Measurements from ENCODE around the gene PXT1.
"Not testable (repeated sequence)": the region's sequence is repeated elsewhere in the genome, so short reads cannot be mapped to it uniquely, and the experiment has no call there.

The PXT1 gene

GRCh38 chr6:36442671-36443470, at the start of gene PXT1, which contains the start of gene KCTD20:
Gene PXT1, minus strand, starts transcription at chr6:36442854. Its CDS starts 16,772 bp downstream, at chr6:36426082.
Gene KCTD20, plus strand, starts transcription at chr6:36443000. Its CDS starts 27,098 bp downstream, at chr6:36470098.
- peak; percentile 69 to 79 for DNase-seq (ENCODE audit: low read depth in 1 of 2, low spot score in 1 of 2)

- DNase-seq (ENCODE audit: low read depth in 1 of 2, low spot score in 1 of 2), result no peak
Observed at GRCh38 chr6:36492092-36492491, 49.4 kb upstream of the PXT1 start.

- no peak for DNase-seq (ENCODE audit: low read depth in 1 of 2, low spot score in 1 of 2)
Observed at GRCh38 chr6:36491378-36491965, 48.8 kb upstream of the PXT1 start.

- no peak for DNase-seq (ENCODE audit: low read depth in 1 of 2, low spot score in 1 of 2)
Observed at GRCh38 chr6:36489426-36489825, 46.8 kb upstream of the PXT1 start.

GRCh38 chr6:36488221-36488620, 45.6 kb upstream of the PXT1 start:
- DNase-seq (ENCODE audit: low read depth in 1 of 2, low spot score in 1 of 2), result no peak

GRCh38 chr6:36487698-36488097, 45.0 kb upstream of the PXT1 start:
- no peak for DNase-seq (ENCODE audit: low read depth in 1 of 2, low spot score in 1 of 2)

- DNase-seq (ENCODE audit: low read depth in 1 of 2, low spot score in 1 of 2), result no peak
Observed at GRCh38 chr6:36484736-36485135, 42.1 kb upstream of the PXT1 start.

GRCh38 chr6:36483326-36483725, 40.7 kb upstream of the PXT1 start:
- not testable (repeated sequence) for DNase-seq (ENCODE audit: low read depth in 1 of 2, low spot score in 1 of 2)

GRCh38 chr6:36479256-36479655, 36.6 kb upstream of the PXT1 start:
- DNase-seq (ENCODE audit: low read depth in 1 of 2, low spot score in 1 of 2), result no peak

- DNase-seq (ENCODE audit: low read depth in 1 of 2, low spot score in 1 of 2), result no peak
Observed at GRCh38 chr6:36478051-36478526, 35.4 kb upstream of the PXT1 start.

GRCh38 chr6:36469946-36470345, 27.3 kb upstream of the PXT1 start:
- no peak for DNase-seq (ENCODE audit: low read depth in 1 of 2, low spot score in 1 of 2)

GRCh38 chr6:36469148-36469661, 26.6 kb upstream of the PXT1 start:
- no peak for DNase-seq (ENCODE audit: low read depth in 1 of 2, low spot score in 1 of 2)

GRCh38 chr6:36467625-36468024, 25.0 kb upstream of the PXT1 start:
- DNase-seq (ENCODE audit: low read depth in 1 of 2, low spot score in 1 of 2), result no peak

GRCh38 chr6:36464233-36464632, 21.6 kb upstream of the PXT1 start:
- no peak for DNase-seq (ENCODE audit: low read depth in 1 of 2, low spot score in 1 of 2)

- DNase-seq (ENCODE audit: low read depth in 1 of 2, low spot score in 1 of 2), result no peak
Observed at GRCh38 chr6:36463676-36464075, 21.0 kb upstream of the PXT1 start.

GRCh38 chr6:36461646-36462045, 19.0 kb upstream of the PXT1 start:
- DNase-seq (ENCODE audit: low read depth in 1 of 2, low spot score in 1 of 2), result no peak

- DNase-seq (ENCODE audit: low read depth in 1 of 2, low spot score in 1 of 2), result no peak
Observed at GRCh38 chr6:36460916-36461315, 18.3 kb upstream of the PXT1 start.

GRCh38 chr6:36459501-36459900, 16.8 kb upstream of the PXT1 start:
- no peak for DNase-seq (ENCODE audit: low read depth in 1 of 2, low spot score in 1 of 2)

GRCh38 chr6:36455486-36456027, 12.9 kb upstream of the PXT1 start:
- DNase-seq (ENCODE audit: low read depth in 1 of 2, low spot score in 1 of 2), result no peak

GRCh38 chr6:36452897-36453296, 10.2 kb upstream of the PXT1 start:
- DNase-seq (ENCODE audit: low read depth in 1 of 2, low spot score in 1 of 2), result not testable (repeated sequence)

GRCh38 chr6:36449173-36449572, 6.5 kb upstream of the PXT1 start:
- DNase-seq (ENCODE audit: low read depth in 1 of 2, low spot score in 1 of 2), result not testable (repeated sequence)

- DNase-seq (ENCODE audit: low read depth in 1 of 2, low spot score in 1 of 2), result no peak
Observed at GRCh38 chr6:36445621-36446020, 3.0 kb upstream of the PXT1 start.

Measured in stimulated activated CD4-positive, alpha-beta T cell treated with anti-CD3 and anti-CD28 coated beads, Interleukin-15, amount 100 ng/mL, for 1 hour (primary cell).